GM21786 (cell line): ENCODE data around the gene GOLGA2.
"Not testable (repeated sequence)": the region's sequence is repeated elsewhere in the genome, so short reads cannot be mapped to it uniquely, and the experiment has no call there.

Experiments used
- ATAC-seq: cut with Tn5 transposase; IDR thresholded peaks from one replicate; pipeline ENCODE4 v1.9.1; 2021; ENCODE audit not compliant: unreplicated experiment

Gene GOLGA2

DNA sequence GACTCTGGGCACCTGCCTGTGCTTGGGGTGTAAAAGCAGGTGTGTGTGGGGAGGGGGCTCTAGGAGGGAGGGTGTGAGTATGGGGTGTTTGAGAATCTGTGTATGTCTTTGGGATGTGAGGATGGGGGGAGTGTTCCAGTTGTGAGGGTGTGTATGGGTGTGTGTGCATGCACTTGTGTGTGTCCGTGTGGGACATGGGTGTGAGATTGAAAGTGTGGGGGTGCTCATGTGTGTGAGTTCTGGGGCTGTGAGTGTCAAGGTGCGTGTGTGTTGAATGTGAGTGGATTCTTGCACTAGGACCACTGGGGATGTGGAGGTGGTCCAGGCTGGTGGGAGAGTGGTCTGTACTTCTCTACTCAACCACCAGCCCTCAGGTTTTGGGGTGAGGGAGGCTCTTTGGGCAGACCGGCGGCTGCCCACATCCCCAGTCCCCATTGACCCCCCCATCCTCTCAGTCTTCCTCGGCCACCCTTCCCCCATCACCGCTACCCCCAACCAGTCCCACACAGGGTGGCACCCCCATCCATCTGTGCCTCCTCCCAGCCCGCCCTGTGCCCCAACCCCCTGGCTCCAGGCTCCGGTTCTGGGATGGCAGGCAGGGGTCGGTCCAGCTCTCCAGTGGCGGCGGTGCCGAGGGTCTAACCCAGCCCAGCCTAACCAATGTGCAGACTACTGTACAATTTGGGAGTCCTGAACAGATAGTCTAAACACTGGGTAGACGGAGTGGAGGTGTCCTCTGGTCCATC, 31.5 kb downstream of the GOLGA2 start:
- no peak for ATAC-seq

DNA sequence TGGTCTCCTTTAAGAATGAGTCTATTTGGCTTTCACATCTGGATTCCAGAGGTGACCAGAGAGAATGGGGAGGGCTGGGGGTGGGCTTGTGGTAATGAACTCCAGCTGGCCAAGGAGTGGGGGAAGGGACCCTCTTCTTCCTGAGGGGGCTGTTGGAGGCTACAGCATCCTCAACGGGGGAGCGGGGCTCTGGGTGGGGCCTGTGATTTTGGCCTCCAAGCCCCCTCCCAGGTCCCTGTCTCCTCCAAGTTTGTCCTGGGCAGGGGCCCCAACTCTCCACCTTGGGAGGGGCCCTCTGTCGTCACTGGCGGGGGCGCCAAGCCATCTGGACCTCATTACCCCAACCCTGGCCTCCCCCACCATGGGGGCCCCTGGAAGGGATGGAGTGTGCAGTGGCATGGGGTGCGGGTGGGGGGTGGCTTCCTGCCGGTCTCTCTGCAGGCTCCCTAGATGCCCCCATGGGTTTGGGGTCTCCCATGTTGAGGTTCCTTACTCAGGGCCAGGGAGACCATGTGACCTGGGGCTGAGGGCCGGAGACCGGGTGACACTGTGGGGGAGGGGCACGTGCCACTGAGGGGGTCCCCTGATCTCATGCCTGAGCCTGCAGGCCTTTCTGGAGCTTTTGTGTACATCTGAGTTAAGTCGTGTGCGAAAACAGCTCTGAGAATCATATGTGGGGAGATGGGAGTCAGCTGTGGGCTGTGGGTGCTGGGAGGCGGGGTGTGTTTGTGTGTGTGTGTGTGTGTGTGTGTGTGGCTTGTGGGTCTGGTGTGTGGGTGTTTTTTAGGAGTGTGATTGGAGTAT, 32.4 kb downstream of the GOLGA2 start:
- no peak for ATAC-seq

DNA sequence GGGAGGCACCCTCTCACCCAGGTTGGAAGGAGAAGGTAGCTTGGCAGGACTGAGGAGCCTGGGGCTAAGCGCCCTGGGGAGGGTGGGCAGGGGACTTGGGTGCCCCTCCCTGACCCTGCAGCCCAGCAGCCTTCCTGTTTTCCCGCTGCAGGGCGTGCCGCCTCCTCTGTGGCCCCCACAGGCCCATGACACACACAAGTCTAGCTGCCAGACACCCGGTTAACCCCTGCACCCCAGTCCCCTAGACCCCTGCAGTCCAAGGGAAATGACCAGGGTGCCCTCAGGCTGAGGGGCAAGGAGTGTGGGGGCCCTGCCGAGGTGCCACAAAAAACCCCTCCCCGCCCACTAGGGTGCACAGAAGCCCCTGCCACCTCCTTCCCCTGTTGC, 33.0 kb downstream of the GOLGA2 start:
- ATAC-seq = no peak

GRCh38 chr9:128242124-128242523, 33.7 kb downstream of the GOLGA2 start:
- no peak for ATAC-seq

- no peak for ATAC-seq
Measured at GRCh38 chr9:128233817-128234406, 41.9 kb downstream of the GOLGA2 start.

- ATAC-seq = no peak
Measured at GRCh38 chr9:128232528-128233428, 43.0 kb downstream of the GOLGA2 start.

DNA sequence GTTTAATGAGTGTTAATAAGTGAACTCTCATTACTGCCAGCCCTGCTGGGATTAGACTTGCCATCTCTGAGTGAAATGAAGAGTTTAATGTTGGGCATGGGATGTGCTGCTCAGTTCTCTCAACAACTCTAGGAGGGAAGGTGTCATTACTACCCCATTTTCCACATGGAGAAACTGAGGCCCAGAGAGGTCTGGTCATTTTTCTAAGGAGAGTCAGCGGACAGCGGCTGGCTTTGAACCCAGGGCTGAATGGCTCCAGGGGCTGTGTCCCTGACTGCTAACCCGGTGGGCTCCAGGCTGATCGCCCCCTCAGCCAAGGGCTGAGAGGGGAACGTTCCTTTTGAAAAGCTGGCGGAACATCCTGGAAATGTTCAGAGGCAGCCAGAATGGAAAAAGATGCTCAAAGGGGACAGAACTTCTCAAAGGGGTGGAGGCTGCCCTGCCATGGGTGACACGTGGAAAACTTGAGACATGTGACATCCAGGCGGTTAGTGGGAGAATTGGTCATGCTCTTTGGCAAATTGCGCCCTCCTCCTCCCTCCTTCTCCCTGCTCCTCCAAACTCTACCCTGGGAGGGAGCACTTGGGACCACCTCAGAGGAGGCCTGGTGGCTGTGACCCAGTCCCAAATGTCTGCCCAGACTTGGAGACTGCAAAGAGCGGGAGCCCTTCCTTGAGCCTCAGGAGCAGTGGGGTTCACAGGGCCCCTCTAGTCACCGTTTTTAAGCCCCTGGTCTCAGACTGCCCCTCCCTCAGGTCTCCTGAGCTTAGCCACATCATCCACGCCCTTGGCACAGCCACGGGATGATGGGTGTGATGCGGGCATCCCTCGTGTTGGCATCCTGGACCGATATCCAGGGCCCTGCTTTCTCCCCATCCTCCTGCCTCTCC, 43.9 kb downstream of the GOLGA2 start:
- no peak for ATAC-seq

- ATAC-seq = not testable (repeated sequence)
Measured at GRCh38 chr9:128230897-128231296, 44.9 kb downstream of the GOLGA2 start.

DNA sequence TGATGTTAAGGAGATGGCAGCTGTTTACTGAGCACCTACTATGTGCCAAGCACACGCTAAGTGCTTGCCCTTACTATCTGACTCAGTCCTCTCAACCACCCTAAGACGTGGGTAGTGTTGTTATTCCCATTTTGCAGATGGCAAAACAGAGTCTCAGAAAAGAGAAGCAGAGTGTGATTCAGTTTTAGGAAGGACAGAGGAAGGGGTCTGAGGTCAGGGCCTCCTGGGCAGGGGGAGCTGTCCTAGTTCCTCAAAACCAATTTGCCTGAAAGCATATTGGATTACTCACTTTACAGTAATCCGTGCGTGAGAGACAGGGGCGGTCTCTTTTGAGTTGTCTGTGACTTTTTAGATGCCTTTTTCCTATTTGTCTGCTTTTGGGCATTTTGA, 49.4 kb downstream of the GOLGA2 start:
- no peak for ATAC-seq

DNA sequence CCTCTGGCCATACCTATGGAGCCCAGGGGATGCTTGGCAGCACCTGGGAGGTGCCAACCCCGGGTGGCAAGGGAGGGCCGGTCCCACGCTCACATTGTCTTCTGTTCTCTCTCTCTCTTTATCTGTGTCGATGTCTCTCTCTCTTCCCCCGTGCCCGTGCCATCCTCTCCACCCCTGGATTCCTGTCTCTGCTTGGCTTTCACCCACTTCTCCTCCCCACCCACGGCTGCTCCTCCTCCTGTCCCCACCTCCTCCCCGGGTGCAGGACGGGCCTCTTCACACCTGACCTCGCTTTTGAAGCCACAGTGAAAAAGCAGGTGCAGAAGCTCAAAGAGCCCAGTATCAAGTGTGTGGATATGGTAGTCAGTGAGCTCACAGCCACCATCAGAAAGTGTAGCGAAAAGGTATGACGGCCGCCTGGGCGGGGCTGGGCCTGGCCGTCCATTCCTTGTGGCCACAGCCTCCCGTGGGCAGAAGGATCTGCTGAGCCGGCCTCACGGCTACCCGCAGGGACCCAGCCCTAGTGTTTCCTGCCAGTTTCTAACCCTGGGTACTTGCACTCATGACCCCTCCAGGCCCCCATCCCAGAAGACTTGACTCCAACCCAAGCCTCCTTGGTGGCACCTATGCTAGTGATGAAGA, 49.9 kb downstream of the GOLGA2 start:
- ATAC-seq = no peak

DNA sequence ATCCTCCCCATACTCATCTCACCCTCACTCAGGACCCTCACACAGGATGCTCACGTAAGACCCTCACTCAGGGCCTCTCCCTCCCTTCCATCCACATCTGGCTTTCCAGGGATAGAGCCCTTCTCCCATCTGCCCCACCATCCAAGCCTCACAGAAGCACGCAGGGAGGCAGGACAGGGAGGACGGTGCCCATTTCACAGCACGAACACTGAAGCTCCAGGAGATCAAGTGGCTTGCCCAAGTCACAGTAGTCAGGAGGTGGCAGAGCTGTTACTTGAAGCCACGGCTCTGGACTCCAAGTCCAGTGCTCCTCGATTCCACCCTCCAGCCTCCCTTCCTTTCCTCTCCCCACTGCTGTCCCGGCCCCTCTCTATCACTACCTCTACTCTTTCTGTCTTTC, 50.9 kb downstream of the GOLGA2 start:
- ATAC-seq = no peak

- ATAC-seq = no peak
Measured at GRCh38 chr9:128222880-128223670, 52.7 kb downstream of the GOLGA2 start.

DNA sequence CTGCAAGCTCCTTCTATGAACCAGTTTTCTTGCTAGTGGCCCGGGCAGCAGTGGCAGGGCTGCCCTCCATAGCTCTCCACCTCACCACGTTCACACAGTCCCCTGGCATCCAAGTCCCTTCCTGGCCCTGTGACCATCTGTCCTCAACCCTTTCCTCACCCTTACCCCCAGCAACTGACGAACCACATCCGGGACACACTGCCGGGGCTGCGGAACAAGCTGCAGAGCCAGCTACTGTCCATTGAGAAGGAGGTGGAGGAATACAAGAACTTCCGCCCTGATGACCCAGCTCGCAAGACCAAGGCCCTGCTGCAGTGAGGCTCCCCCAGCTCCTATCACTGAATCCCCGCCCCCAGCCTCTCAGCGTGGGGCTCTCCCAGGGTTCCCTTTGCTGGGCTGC, 53.8 kb downstream of the GOLGA2 start:
- no peak for ATAC-seq

GRCh38 chr9:128219831-128220230, 56.0 kb downstream of the GOLGA2 start:
- ATAC-seq = no peak

- ATAC-seq = peak; percentile 96
Measured at GRCh38 chr9:128218518-128219389, 57.1 kb downstream of the GOLGA2 start.

DNA sequence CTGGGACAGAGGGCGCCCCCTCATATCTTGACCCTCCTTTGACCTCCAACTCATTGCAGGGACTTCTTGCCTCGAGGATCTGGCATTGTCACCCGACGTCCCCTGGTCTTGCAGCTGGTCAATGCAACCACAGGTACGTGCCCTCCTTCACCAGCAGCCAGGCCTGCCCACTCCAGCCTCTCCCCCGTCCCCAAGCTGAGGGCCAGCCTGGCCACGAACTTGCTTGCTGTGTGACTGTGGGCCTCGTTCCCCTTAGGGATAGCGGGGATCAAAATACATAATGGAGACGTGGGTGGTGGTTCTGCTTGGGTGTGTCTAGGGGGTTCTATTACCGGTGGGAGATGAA, 57.7 kb downstream of the GOLGA2 start:
- ATAC-seq = no peak

- ATAC-seq = no peak
Measured at GRCh38 chr9:128216781-128217553, 58.8 kb downstream of the GOLGA2 start.
